ENCODE results near the gene KIF11. TPM values are rescaled to one million over a fixed set of nuclear protein-coding genes. Genes with fewer than 3 reads are reported as not detected.

Gene KIF11
- total RNA-seq, 4 donors from 2014 or later, result 0.33 to 0.80 (median 0.40) TPM

DNA sequence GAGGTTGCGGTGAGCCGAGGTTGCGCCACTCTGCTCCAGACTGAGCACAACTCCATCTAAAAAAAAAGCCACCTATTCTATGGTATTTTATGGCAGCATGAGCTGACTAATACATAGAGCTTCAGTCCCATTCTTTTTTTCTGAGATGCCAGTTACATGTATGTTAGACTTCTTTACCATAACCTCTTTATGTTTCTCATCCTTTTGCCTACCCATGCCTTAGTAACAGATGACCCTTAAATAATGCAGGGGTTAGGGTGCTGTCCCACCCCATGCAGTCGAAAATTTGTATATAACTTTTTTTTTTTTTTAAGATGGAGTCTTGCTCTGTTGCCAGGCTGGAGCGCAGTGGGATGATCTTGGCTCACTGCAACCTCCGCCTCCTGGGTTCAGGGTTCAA lies 74.1 kb downstream of the KIF11 start:
- Histone ChIP-seq H3K4me1 (no peaks in the 10 kb centered on the region), H3K27ac (replicated peaks in 1 of 4) (no peak overlapping the region), H3K4me3 (no peak overlapping the region), H3K9me3 (peaks cover 0 to 19% (median 18%) of the 10 kb centered on the region in 4 donors), H3K36me3 (no peaks in the 10 kb centered on the region), H3K27me3 (no peaks in the 10 kb centered on the region)
- intact Hi-C loops (cut with DNase I), result no loop called here
- WGBS, result 95% methylated on average over 6 of the region's 6 CpGs
- no peak for DNase-seq (ENCODE audit: extremely low spot score)
- TF ChIP-seq EP300 (IDR thresholded peaks at IDR 0.05), result no peak
- no peak for TF ChIP-seq POLR2A (IDR thresholded peaks at IDR 0.05; ENCODE audit: low read depth)
- TF ChIP-seq POLR2AphosphoS5 (IDR thresholded peaks at IDR 0.05), result no peak
- TF ChIP-seq, protein P1, sequence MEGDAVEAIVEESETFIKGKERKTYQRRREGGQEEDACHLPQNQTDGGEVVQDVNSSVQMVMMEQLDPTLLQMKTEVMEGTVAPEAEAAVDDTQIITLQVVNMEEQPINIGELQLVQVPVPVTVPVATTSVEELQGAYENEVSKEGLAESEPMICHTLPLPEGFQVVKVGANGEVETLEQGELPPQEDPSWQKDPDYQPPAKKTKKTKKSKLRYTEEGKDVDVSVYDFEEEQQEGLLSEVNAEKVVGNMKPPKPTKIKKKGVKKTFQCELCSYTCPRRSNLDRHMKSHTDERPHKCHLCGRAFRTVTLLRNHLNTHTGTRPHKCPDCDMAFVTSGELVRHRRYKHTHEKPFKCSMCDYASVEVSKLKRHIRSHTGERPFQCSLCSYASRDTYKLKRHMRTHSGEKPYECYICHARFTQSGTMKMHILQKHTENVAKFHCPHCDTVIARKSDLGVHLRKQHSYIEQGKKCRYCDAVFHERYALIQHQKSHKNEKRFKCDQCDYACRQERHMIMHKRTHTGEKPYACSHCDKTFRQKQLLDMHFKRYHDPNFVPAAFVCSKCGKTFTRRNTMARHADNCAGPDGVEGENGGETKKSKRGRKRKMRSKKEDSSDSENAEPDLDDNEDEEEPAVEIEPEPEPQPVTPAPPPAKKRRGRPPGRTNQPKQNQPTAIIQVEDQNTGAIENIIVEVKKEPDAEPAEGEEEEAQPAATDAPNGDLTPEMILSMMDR (IDR thresholded peaks at IDR 0.05), result no peak

DNA sequence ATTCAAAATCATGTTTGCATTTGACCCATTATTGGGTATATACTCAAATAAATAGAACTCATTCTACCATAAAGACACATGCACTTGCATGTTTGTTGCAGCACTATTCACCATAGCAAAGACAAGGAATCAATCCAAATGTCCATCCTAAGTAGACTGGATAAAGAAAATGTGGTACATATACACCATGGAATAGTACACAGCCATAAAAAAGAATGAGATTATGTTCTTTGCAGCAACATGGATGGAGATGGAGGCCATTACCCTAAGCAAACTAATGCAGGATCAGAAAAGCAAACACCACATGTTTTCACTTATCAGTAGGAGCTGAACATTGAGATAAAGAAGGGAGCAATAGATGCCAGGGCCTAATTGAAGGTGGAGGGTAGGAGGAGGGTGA lies 84.8 kb downstream of the KIF11 start:
- H3K4me1 ChIP-seq, result no peaks in the 10 kb centered on the region
- DNase-seq (ENCODE audit: extremely low spot score), result no peak
- intact Hi-C loops (cut with DNase I), result no loop called here
- H3K4me3 ChIP-seq, result no peak overlapping the region
- TF ChIP-seq POLR2A (IDR thresholded peaks at IDR 0.05; ENCODE audit: low read depth) (no peak), POLR2AphosphoS5 (IDR thresholded peaks at IDR 0.05) (no peak), EP300 (IDR thresholded peaks at IDR 0.05) (no peak)
- TF ChIP-seq, protein P1 (IDR thresholded peaks at IDR 0.05), result no peak
- H3K9me3 ChIP-seq, result no peaks in the 10 kb centered on the region
- H3K27me3 ChIP-seq, result no peaks in the 10 kb centered on the region
- no peaks in the 10 kb centered on the region for H3K36me3 ChIP-seq
- no peak overlapping the region for H3K27ac ChIP-seq (replicated peaks in 1 of 4)

- no peaks in the 10 kb centered on the region for H3K4me1 ChIP-seq
Observed at GRCh38 chr10:92678206-92678605, 85.3 kb downstream of the KIF11 start.

GRCh38 chr10:92681306-92681834 lies 88.4 kb downstream of the KIF11 start:
- Histone ChIP-seq H3K4me3 (no peak overlapping the region), H3K27me3 (no peaks in the 10 kb centered on the region), H3K4me1 (no peaks in the 10 kb centered on the region), H3K9me3 (peaks cover 0 to 9% (median 7%) of the 10 kb centered on the region in 4 donors), H3K27ac (replicated peaks in 1 of 4) (no peak overlapping the region), H3K36me3 (no peaks in the 10 kb centered on the region)
- intact Hi-C loops (cut with DNase I), result no loop called here
- TF ChIP-seq POLR2AphosphoS5 (IDR thresholded peaks at IDR 0.05), result no peak
- TF ChIP-seq, protein P1 (IDR thresholded peaks at IDR 0.05), result no peak
- no peak for TF ChIP-seq EP300 (IDR thresholded peaks at IDR 0.05)
- no peak for TF ChIP-seq POLR2A (IDR thresholded peaks at IDR 0.05; ENCODE audit: low read depth)
- 100% methylated on average over 2 of the region's 2 CpGs for WGBS
- DNase-seq (ENCODE audit: extremely low spot score), result no peak

More at GRCh38 chr10:92678206-92678605, 85.3 kb downstream of the KIF11 start:
- intact Hi-C loops (cut with DNase I), result no loop called here
- 95% methylated on average over 5 of the region's 5 CpGs for WGBS
- DNase-seq (ENCODE audit: extremely low spot score), result no peak
- Histone ChIP-seq H3K36me3 (no peaks in the 10 kb centered on the region), H3K9me3 (no peaks in the 10 kb centered on the region), H3K27ac (replicated peaks in 1 of 4) (no peak overlapping the region), H3K27me3 (no peaks in the 10 kb centered on the region), H3K4me3 (no peak overlapping the region)
- TF ChIP-seq, protein P1 (IDR thresholded peaks at IDR 0.05), result no peak
- no peak for TF ChIP-seq POLR2A (IDR thresholded peaks at IDR 0.05; ENCODE audit: low read depth)
- no peak for TF ChIP-seq EP300 (IDR thresholded peaks at IDR 0.05)
- TF ChIP-seq POLR2AphosphoS5 (IDR thresholded peaks at IDR 0.05), result no peak

DNA sequence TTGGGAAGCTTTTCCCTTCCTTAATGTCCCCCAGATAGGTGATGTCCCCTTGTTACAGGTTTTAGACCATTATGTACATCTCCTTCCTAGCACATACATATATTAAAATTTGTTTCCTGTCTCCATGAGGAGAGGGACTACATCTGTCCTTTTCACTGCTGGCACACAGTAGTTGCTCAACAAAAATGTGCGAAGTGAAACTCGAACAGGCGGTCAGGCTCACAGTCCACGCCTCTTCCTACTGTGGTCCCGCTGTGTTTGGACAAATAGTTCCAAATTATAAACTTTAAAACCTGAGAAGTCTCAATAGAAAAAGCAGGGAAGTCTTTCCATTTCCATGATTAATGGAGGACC lies 95.6 kb downstream of the KIF11 start:
- 65% methylated on average over 5 of the region's 5 CpGs for WGBS
- Histone ChIP-seq H3K4me1 (peaks cover 10 to 45% (median 38%) of the 10 kb centered on the region in 4 donors), H3K9me3 (peaks cover 0 to 9% (median 7%) of the 10 kb centered on the region in 4 donors), H3K4me3 (peak overlapping the region; percentile 67 to 85 (median 77)), H3K27me3 (peaks cover 0 to 38% (median 2%) of the 10 kb centered on the region in 4 donors), H3K36me3 (no peaks in the 10 kb centered on the region), H3K27ac (replicated peaks in 1 of 4) (peak overlapping the region; percentile 81 to 86 (median 84))
- TF ChIP-seq POLR2A (IDR thresholded peaks at IDR 0.05; ENCODE audit: low read depth), result no peak
- no peak for TF ChIP-seq EP300 (IDR thresholded peaks at IDR 0.05)
- no peak for TF ChIP-seq POLR2AphosphoS5 (IDR thresholded peaks at IDR 0.05)
- TF ChIP-seq, protein P1 (IDR thresholded peaks at IDR 0.05), result no peak
- DNase-seq (ENCODE audit: extremely low spot score), result no peak
- intact Hi-C loops (cut with DNase I), result no loop called here
